GM21529 (cell line): ENCODE data around the gene C7.

Experiments
- ATAC-seq: cut with Tn5 transposase; IDR thresholded peaks from one replicate; pipeline ENCODE4 v1.9.1; 2021; ENCODE audit not compliant: unreplicated experiment

C7 gene

DNA sequence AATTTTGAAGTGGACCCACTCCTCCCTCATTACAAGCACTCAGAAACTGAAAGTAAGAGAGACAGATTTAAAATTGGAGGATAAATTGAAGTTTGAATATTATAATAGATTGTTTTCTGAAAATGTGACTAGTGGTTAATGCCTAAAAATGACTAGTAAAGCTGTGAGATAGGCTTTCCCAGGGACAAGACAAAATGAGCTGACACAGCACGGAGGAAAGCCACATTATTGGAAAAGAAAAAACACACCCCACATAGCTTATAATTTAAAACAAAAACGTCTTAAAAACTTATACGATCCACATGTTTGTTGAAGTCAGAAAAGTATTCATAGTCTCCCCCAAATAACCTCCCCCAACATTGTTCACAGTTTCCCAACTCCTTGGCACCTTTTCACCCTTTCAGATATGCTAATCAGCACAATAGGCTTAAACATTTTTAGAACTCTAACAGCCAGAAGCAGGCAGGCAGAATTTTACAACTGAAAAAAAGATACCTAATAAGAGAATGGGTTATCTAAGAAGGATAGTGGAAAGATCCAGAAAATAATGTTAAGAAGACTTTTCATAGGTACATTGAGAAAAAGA lies 6.1 kb downstream of the C7 start:
- ATAC-seq, result no peak

DNA sequence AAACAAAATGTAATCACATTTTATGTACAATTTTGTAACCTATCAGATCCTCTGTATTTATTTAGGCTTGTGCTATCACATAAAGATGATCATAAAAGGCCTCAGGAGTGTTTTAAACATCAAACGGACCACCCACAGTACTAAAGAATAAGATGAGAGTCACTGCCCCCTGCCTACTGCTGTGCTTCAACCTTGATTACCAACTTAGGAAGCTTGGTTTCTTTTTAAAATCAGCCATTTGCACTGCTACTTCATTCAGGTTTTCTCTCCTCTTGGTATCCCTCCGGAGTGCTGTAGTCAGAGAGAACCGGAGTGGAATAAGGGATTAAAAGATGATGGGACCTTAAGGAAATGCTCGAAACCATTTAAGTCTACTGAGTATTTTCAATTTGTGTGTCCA lies 6.9 kb downstream of the C7 start:
- no peak for ATAC-seq

DNA sequence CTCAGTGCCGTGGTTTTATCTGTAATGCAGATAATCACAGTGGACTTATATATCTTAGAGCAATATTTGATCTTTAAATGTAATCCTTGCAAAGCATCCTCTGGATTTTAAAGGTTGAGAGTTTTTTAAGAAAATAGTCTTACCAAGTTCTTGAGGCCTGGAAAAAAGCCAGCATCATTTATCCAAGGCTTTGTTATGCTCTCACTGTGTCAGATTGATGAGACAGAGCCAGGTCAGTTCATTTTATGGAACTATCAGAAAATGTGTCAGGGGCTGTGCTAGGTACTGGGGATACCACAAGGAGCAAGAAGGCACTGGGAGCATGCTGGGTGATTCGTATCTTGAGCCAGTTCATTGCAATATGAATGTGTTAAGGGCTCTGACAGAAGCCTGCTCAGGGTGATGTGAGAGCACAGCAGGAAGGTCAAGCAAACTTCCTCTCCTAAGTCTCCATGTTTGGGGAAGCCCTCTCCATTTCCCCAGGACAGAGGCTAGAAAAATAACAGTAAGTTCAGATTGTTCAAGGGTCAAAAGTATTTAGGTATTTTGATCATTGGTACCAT lies 19.7 kb downstream of the C7 start:
- no peak for ATAC-seq

DNA sequence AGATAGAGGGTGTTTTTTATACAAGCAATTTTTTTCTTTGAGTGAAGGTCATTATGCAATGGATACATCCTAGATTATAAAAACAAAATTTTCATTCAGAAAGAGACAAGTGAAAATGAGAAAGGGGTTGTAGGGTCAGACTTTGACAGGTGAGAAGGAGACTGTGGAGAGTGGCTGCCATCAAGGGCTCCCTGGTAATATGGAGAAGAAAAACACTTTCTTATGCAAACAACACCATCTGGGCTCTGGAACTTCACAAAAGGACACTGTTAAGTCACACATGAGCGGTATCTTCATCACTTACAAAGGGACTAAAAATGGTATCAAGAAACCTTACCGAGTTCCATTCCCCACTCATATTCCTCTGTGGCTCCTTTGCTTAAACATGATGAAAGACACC lies 23.5 kb downstream of the C7 start:
- no peak for ATAC-seq

DNA sequence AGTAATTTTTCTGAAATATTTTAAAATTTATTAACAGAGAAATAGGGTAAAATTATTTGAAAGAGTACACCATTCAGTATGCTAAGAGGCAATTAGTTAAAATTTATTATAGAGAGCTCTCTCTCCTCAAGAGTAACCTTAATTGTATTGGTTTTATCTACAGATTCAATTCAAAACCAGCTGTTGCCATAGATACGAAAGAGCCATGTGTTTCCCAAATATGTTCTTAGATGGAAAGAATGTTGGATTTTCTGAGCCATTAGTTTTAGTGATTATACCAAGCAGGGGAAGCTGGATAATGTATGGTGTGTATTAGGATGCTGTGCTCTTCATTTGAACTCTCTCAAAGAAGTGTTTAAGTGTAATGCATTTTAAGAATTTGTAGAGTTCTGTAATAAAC lies 27.8 kb downstream of the C7 start:
- ATAC-seq, result no peak

DNA sequence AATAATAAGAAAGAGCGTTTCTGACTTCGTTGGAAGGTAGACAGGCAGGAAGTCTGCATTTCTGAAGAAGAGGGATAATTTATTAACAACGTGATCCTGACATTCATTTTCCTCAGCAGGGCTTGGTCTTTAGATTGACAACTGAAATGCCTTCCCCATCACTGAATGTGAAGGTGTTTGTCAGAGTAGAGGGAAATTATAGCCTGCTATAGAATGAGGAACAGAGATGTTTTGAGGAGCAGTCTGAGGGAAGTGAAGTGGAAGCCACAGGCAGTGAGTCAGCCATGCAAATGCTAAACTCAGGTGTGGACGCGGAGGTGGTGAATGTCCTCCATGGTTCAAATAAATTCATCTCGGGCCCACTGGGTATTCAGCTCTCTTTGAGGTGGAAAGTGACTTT lies 30.5 kb downstream of the C7 start:
- ATAC-seq, result no peak

DNA sequence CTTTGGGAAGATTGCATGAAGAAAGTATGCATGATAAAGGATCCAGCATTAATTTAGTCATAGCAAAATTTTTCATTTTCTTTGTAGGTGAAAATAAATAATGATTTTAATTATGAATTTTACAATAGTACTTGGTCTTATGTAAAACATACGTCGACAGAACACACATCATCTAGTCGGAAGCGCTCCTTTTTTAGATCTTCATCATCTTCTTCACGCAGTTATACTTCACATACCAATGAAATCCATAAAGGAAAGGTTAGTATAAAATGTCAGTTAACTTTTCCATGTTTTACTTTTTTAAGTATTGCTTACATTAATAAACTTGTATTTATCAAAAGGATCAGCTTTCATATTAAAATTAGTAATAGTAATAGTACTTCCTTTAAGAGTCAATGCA lies 35.8 kb downstream of the C7 start:
- ATAC-seq, result no peak

DNA sequence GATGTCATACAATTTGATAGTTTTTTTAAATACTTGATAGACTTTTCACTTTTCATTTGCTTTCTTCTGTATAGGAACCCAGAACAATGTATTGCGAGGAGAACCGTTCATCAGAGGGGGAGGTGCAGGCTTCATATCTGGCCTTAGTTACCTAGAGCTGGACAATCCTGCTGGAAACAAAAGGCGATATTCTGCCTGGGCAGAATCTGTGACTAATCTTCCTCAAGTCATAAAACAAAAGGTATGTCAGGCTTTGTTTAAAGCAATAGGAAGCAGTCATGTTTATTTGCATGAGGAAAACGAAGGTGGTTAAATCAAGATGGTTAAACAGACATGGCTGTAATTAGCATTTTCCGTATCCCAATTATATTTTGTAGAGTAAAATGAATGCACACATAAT lies 46.0 kb downstream of the C7 start:
- ATAC-seq, result no peak

DNA sequence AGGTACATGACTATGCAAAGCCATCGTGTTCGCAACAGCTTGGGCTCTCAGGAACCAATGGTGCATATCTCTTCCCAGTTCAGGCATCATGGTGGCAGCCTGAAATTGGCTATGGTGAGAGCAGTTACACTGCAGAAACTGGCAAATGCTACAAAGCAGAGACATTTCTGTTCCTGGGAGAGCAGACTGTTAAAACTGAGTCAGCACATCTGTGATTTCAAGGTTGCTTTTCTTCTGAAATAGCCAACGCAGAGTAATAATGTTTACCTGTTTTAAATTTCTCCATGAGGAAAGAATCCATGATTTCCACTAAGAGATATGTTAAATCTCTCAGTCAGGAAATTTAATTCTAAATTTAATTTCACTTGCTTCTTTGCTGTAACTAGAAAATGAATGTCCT lies 47.8 kb downstream of the C7 start:
- no peak for ATAC-seq

DNA sequence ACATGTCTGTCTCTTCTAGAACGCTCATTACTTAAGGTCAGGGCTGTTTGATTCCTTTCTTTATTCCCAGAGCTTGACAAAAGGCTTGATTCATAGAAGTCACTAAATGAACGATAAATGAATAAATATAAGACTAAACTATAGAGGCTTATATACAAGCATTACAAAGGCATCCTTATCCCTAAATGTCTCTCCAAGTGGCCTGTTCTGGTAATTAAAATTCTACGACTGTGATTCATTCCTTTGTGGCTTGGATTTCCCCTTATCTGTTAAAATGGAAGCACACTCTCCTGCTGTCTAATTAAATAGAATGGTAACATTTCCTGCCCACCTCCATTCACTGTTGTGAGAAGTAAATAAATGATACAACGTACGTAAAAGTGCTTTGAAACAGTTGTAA lies 49.5 kb downstream of the C7 start:
- no peak for ATAC-seq

DNA sequence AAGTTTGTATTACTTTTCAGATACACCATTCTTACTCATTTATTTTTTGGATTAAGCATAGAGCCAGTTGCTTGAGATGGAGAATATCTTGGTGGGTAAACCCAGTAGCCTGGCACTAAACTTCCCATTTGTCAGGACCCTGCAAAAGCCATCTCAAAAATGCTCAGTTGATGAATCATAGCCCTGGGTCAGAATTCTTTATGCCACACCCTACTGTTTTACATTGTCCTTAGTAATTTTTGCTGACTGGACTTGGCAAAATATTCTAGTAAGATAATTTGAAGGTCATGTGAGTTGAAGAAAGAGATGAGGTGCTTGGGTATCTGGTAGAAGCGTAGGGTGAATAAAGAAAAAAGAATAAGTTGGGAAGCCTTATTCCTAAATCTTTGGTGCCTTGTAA lies 50.7 kb downstream of the C7 start:
- no peak for ATAC-seq

DNA sequence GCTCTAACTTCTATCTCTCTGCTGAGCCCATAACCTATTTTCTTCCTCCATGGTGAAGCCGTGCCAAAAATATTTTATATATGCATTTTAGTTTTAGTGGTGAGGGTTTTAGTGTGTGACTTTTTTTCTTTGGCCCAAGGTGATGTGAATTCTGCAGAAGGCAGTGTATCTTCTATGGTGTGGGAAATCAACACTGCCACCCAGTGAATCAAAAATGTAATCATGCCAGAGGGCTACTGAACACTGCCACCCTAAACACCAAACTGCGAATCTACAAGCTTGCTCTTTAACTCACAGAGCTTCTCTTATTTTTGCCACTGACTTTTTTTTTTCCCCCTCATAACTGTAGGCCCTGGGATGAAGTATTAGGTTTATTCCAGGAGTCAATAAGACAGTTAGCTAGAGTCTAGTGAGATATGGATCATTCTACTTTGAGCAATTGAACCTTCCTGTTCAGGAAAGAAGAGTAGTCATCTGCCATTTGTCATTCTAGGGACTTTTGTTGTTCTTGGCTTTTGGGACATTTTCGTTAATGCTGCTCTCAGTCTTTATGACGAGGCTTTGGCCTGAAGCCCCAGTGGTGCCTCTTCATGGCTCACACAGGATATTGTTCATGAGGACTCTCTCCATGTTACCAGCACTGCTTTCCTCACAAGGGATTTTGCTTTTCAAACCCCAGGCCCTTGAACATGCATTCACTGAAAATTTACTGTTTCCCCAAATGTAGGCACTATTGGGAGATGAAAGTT lies 53.1 kb downstream of the C7 start:
- no peak for ATAC-seq

DNA sequence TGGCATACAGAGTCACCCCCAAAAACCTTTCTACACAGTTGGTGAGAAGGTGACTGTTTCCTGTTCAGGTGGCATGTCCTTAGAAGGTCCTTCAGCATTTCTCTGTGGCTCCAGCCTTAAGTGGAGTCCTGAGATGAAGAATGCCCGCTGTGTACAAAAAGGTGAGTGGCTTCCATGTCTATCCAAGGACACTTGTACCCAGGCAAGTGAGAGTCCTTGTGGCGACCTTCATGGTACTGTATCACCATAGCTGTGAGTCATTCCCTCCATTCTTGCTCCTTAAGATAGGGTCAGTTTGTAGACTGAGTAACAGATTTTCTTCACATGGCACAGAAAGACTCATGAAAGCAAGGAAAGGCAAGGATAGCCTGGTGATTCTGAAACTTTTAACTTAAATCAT lies 63.1 kb downstream of the C7 start:
- ATAC-seq, result no peak

DNA sequence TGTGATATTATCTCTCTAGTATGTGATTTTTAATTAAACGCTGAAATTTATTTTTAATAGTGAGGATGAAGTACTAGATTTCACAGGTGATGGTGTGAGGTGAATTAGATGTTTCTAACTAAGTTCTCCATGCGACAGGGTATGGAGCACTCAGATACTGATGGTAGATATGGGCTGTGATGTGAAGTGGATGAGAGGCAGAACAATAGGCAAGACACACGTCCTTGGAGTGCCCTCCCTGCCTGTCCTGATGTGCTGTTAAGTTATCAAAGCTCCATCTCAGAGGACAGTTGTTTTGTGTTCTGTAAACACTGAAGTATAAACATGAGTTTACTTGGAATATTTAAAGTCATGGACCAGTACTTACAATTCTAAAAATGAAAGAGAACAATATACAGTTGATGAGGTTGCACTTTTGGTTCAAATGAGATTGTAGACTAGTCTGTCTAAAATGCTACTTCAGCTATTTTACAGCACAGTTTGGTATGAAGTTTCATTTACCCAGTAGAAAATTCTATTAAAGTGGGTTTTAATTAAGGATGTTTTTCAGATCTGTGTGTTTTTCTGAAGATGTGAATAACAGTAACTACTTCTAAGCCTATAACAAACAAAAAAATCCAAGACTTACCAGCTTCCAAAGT lies 64.2 kb downstream of the C7 start:
- no peak for ATAC-seq

DNA sequence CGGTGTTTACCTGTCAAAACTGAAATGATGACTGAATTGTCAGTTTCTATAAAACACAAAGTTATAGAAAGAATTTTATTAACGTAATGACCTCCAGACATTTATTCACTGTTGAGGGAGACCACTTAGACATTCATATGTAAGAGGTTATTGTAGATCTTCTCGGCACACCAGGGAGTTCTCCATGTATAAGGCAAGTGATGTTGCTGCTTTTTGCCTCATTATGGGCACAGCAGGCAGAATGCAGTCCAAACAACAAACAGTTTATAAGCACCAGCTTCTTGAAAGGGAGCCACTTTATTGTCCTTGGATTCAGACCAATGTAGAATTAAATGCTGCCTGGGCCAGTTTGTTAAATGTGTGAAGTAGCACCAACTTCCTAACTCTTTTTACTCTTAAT lies 66.7 kb downstream of the C7 start:
- no peak for ATAC-seq

DNA sequence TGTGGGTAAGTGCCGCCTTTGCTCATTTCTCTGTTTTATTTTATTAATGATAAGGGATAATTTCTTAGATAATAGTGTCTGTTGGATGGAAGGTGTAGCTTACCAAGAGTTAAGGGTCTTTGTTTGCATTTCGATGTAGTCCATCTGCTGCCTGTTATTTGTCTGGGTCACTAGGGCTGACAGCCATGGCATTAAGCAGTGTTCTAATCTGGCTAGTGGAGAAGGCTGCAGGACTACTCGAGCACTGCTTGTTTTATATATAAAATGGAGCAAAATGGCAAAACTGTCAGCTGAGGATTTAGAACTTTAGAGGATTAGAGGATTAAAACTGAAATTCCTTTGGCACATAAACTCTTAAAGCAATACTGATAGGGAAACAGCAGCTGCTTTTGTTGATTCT lies 67.5 kb downstream of the C7 start:
- ATAC-seq, result no peak

DNA sequence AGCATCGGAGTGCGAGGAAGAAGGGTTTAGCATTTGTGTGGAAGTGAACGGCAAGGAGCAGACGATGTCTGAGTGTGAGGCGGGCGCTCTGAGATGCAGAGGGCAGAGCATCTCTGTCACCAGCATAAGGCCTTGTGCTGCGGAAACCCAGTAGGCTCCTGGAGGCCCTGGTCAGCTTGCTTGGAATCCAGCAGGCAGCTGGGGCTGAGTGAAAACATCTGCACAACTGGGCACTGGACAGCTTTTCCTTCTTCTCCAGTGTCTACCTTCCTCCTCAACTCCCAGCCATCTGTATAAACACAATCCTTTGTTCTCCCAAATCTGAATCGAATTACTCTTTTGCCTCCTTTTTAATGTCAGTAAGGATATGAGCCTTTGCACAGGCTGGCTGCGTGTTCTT lies 72.1 kb downstream of the C7 start:
- no peak for ATAC-seq

DNA sequence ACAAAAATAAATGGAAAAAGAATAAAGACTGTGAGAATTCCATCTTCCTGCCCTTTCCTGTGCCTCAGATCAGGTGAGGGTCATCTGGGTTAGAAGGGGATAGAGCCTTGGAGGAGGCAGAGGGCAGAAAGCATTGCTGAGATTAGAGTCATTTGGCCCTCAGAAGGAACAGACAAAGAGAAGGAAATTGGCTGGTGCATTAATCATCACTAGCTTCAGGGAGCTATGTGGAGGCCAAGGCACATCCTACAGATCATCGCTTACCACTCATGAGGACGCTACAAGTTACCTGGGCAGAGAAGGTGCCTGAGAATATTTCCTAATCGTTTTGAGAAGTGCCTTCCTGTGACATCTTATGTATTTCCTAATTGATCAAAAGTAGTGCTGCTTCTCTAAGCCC lies 74.5 kb downstream of the C7 start:
- no peak for ATAC-seq

DNA sequence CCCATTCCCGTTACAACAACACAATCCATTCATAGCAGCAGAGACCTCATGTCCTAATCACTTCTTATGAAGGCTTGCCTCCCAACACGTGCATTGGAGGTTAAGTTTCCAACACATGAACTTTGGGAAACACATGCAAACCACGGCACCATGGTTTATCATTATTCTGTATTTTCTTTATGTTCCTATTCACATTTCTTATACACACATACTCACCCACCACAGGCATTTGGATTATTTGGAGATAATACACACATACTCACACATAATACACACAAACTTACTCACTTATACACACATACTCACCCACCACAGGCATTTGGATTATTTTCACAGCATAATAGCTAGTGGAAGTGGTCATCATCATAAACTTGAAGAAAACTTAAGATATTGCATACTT lies 75.6 kb downstream of the C7 start:
- ATAC-seq, result no peak

DNA sequence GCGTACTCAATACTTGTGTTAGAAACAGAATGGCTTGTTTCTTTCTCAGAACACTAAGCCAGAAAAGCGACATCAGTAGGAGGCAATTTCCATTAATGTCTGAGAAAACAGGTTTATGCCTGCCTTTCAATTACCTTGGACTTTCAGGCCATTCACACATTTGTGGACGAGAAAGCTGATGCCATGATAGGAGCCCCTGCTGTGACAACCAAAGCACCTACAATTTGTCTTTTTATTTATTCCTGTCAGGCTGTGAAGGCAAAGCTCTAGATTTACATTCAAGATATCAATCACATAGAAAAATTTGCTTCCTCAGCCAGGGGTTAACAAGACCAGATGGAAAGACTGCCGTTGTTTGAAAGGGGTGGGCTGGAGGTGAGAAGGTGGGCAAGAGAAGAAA lies 76.2 kb downstream of the C7 start:
- no peak for ATAC-seq

DNA sequence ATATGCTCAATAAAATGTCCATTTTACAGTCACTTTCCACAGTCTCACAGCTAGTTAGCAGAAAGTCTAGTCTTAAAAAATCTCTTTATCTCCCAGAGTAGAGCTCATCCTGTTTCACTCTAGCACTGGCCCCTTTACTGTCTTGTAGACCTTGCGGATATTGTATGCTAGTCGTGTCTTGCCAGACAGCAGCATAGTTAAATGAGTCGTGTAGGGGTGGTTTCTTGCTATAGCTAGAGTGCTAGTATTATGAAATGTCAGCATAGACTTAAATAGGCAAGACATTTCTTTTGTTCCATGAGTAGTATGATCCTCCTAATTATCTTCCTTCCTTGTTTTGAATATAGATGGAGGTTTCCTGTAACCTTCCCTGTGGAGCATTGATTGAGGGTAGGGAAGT lies 77.4 kb downstream of the C7 start:
- ATAC-seq, result no peak

DNA sequence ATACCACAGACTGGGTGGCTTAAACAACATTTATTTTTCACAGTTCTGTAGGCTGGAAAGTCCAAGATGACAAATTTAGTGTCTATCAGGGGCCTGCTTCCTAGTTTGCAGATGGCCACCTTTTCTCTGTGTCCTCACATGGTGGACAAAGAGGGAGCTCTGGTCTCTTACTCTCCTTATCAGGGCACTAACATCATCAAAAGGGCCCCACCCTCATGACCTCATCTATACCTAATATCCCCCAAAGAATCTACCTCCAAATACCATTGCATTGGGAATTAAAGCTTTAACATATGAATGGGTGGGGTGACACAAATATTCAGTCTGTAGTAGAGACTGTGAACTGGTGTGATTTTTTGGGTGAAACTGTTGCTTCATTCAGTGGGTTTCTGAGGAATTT lies 78.1 kb downstream of the C7 start:
- ATAC-seq, result no peak
